NCI-H1694 (cell line): ENCODE measurements around the gene SRPK3.

Source experiments
- DNase-seq: peaks from one replicate; lab custom pipeline; 2025; lab: John Stamatoyannopoulos, UW

Gene SRPK3

DNA sequence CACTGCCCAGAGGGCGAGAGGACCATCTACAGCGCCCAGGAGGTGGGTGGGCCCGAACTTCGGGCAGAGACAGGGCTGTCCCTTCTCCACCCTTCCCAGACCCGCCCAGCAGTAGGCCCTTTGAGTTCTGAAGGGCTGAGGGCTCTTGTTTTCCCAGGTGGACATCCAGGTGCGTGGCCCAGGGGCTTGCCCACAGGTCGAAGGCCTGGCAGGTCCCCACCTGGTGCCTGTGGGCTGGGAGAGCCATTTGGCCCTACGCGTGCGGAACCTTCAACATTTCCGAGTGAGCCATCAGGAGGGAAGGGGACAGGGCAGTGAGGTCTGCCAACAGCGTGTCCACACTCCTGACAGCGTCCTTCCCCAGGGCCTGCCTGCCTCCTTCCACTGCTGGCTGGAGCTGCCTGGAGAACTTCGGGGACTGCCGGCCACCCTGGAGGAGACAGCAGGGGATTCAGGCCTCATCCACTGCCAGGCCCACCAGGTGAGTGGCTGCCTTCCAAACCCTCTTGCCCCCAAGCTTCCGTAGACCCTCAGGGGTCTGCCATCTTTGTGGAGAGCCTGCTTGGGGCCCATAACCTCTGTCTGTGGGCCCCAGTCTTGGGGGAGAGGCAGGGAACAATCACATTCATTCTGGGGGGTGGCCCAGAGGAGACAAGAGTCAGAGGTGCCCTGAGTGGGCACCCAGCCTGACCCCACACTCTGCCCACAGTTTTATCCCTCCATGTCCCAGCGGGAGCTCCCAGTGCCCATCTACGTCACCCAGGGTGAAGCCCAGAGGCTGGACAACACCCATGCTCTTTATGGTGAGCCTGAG, 10.0 kb upstream of the SRPK3 start:
- DNase-seq: no peak

DNA sequence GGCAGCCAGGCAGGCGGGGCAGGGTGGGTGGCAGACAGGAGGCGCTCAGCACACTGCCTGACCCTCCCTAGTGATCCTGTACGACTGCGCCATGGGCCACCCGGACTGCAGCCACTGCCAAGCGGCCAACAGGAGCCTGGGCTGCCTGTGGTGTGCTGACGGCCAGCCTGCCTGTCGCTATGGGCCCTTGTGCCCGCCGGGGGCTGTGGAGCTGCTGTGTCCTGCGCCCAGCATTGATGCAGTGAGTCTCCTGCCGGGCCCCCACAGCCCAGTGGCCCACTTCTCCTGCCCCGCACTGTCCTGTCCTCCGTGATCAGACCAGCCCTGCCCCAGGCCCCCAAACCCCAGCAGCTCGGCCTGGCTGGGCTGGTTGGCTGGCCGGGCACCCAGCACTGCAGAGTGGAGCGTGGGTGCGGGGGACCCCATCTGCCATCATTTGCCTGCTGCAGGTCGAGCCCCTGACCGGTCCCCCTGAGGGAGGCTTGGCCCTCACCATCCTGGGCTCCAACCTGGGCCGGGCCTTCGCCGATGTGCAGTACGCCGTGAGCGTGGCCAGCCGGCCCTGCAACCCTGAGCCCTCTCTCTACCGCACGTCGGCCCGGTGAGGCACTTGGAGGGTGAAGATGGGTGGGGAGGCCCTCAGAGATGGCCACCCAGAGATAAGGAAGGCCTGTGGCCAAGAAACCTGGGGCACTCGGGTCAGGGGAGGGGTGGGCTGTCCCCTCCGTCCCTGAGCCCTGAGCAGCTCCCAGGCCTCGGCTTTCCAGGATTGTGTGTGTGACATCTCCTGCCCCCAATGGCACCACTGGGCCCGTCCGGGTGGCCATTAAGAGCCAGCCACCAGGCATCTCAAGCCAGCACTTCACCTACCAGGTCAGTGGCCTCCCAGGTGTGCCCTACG, 9.2 kb upstream of the SRPK3 start:
- no peak for DNase-seq

DNA sequence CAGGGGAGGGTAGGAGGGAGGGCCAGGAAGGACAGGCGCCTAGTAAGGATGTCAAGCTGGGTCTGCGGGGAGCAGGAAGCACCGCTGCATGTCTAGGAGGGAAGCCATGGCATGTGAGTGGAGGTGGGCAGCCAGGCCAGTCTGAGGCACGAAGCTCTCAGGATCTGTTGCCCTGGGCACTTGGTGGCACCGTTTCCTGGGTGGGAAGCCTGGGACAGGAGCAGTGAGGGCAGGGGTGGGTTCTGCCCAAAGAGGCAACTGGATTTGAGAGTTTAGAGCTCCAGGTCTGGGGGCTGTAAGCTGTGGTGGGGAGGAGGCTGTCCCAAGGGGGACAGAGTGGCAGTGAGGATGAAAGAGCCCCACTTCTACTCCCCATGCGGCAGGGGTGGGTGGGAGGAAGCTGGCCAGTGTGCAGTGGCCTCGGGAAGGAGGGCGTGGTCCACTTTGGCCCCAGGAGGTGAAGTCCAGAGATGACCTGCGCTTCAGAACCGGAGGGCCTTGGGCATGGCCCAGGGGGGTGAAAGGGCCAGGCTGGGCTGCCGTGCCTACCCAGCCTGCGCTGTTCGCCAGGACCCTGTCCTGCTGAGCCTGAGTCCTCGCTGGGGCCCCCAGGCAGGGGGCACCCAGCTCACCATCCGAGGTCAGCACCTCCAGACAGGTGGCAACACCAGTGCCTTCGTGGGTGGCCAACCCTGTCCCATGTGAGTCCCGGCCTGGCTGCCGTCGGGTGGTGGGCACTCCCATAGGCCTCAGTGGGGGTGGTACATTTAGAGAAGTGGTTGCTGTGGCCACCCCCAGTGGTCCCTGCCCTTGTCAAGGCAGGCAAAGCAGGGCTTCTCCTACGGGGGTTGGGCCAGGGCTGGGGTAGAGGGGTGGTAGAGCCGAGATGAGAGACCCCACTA, 8.3 kb upstream of the SRPK3 start:
- no peak for DNase-seq

DNA sequence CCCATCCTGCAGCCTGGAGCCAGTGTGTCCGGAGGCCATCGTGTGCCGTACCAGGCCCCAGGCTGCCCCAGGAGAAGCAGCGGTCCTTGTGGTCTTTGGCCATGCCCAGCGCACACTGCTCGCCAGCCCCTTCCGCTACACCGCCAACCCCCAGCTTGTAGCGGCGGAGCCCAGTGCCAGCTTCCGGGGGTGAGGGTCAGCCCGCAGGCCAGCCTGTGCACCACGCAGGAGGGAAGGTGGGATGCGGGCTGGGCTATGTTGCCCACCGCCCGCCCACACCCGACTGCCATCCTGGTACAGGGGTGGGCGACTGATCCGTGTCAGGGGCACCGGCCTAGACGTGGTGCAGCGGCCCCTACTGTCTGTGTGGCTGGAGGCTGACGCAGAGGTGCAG, 7.6 kb upstream of the SRPK3 start:
- DNase-seq: no peak

DNA sequence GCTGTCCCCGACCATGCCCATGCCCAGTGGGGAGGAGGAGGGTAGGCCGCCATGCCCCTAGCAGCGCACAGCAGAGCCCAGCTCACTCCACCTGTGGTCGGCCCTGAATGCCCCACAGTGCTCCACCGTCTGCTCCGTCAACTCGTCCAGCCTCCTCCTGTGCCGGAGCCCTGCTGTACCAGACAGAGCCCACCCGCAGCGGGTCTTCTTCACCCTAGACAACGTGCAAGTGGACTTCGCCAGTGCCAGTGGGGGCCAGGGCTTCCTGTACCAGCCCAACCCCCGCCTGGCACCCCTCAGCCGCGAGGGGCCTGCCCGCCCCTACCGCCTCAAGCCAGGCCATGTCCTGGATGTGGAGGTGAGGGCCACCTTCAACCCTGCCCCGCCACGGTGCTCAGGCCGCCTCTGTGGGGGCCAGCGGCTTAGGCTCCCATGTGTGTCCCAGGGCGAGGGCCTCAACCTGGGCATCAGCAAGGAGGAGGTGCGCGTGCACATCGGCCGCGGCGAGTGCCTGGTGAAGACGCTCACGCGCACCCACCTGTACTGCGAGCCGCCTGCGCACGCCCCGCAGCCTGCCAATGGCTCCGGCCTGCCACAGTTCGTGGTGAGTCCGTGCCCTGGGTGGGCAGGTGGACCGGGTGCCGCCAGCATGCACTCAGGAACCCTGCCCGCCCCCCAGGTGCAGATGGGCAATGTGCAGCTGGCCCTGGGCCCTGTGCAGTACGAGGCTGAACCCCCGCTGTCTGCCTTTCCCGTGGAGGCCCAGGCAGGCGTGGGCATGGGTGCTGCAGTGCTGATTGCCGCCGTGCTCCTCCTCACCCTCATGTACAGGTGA, 6.9 kb upstream of the SRPK3 start:
- DNase-seq: no peak

DNA sequence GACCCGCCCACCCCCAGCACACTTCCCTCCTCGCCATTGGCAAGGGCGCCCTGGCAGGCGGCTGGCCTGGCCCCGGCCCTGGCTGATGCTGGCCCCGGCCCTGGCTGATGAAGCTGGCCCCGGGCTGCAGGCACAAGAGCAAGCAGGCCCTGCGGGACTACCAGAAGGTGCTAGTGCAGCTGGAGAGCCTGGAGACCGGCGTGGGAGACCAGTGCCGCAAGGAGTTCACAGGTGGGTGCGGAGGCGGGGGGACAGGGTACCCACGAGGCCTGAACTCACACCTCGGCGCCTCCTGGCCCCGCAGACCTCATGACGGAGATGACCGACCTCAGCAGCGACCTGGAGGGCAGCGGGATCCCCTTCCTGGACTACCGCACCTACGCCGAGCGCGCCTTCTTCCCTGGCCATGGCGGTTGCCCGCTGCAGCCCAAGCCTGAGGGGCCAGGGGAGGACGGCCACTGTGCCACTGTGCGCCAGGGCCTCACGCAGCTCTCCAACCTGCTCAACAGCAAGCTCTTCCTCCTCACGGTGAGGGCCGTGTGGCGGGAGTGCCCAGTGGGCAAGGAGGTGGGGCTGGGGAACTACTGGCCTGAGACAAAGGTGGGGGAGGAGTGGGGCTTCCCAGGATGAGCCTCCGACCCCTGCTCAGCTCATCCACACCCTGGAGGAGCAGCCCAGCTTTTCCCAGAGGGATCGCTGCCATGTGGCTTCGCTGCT, 6.1 kb upstream of the SRPK3 start:
- DNase-seq: no peak

DNA sequence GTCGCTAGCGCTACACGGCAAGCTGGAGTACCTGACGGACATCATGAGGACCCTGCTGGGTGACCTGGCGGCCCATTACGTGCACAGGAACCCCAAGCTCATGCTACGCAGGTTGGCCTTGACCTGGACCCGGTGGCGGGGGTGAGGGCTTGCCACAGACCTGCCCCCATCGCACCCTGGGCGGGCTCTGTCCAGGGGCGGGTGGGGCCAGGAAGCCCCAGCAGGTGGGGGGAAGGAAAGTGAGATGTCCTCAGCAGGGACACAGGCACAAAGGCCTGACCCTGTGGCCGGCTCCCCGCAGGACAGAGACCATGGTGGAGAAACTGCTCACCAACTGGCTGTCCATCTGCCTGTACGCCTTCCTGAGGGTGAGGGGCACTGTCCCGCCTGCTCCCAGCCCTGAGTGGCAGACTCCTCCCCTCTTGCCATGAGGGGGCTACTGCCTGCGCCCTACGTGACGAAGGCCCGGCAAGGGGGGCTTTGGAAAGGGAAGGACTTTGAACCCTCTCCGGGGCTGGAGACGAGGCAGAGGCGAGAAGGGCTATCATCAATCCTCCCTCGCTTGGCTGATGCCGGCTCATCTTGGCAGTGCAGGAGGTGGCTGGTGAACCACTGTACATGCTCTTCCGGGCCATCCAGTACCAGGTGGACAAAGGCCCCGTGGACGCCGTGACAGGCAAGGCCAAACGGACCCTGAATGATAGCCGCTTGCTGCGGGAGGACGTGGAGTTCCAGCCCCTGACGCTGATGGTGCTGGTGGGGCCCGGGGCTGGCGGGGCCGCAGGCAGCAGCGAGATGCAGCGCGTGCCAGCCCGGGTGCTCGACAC, 5.3 kb upstream of the SRPK3 start:
- no peak for DNase-seq

DNA sequence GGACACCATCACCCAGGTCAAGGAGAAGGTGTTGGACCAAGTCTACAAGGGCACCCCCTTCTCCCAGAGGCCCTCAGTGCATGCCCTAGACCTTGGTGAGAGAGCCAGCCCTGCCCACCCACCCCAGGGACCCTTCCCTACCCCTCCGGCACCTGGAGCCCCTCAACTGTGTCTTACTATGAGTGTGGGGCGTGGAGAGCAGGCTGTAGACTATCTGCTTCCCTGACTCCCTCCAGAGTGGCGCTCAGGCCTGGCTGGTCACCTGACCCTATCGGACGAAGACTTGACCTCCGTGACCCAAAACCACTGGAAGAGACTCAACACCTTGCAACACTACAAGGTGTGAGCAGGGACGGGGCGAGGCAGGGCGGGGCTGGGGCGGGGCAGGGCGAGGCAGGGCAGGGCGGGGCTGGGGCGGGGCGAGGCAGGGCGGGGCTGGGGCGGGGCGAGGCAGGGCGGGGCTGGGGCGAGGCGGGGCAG, 4.7 kb upstream of the SRPK3 start:
- no peak for DNase-seq

DNA sequence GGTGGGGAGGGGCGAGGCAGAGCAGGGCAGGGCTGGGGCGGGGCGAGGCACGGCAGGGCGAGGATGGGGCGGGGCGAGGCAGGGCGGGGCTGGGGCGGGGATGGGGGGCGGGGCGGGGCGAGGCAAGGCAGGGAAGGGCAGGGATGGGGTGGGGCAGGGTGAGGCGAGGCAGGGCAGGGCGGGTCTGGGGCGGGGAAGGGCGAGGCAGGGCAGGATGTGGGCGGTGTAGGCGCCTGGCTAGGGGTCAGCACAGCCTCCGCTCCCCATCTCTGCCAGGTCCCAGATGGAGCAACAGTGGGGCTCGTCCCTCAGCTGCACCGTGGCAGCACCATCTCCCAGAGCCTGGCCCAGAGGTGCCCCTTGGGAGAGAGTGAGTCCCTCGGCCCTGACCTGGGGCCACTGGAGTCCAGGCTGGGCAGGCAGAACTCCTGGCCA, 4.2 kb upstream of the SRPK3 start:
- no peak for DNase-seq

DNA sequence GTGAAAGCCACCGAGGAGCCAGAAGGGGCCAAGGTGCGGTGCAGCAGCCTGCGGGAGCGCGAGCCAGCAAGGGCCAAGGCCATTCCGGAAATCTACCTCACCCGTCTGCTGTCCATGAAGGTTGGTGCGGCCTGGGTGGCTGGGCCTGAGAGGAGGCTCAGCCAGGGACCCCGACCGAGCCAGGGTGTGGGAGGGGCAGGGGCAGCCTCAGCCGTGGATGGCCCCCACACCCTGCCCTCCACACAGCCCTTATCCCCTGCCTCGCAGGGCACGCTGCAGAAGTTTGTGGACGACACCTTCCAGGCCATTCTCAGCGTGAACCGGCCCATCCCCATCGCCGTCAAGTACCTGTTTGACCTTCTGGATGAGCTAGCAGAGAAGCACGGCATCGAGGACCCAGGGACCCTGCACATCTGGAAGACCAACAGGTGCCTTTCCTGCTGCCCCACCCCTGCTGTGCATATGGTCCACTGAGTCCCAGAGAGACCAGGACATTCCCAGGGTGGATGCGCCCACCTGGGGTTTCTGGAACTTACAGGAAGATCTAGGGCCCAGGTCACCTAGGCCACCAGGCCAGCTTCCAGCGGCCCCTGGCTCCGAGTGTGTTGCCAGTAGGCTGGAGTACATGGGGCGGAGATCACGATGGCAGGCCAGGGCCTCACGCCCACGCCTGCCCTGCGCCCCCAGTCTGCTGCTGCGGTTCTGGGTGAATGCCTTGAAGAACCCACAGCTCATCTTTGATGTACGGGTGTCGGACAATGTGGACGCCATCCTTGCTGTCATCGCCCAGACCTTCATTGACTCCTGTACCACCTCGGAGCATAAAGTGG, 3.4 kb upstream of the SRPK3 start:
- DNase-seq: no peak

DNA sequence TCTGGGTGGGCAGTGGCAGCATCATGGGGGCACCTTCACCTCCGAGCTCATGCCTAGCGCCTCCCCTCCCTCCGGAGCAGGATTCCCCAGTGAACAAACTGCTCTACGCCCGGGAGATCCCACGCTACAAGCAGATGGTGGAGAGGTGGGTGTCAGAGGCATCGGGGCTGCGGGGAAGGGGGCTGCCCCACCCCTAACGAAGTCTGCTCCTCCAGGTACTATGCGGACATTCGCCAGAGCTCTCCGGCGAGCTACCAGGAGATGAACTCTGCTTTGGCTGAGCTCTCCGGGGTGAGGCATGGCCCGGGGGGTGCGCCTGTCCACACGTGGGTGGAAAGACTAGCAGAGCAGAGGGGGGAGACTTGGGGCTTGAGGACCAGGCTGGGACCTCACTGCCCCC, 2.7 kb upstream of the SRPK3 start:
- no peak for DNase-seq

DNA sequence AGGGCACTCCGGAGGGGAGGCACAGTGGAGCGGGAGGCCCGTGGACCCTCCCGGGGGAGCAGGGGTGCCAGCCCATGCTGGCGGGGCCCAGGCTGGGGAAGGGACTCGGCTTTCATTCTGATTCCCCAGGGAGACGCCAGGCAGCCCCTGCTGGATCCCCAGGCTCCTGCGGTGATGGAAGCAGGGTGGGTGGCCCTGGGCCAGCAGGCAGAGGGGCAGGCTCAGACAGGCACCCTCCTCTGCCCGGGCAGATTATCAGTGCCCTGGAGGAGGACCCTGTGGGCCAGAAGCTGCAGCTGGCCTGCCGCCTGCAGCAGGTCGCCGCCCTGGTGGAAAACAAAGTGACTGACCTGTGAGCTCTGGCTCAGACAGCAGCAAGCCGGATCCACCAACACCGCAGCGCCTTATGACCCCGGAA, 2.1 kb upstream of the SRPK3 start:
- peak; percentile 45 for DNase-seq

DNA sequence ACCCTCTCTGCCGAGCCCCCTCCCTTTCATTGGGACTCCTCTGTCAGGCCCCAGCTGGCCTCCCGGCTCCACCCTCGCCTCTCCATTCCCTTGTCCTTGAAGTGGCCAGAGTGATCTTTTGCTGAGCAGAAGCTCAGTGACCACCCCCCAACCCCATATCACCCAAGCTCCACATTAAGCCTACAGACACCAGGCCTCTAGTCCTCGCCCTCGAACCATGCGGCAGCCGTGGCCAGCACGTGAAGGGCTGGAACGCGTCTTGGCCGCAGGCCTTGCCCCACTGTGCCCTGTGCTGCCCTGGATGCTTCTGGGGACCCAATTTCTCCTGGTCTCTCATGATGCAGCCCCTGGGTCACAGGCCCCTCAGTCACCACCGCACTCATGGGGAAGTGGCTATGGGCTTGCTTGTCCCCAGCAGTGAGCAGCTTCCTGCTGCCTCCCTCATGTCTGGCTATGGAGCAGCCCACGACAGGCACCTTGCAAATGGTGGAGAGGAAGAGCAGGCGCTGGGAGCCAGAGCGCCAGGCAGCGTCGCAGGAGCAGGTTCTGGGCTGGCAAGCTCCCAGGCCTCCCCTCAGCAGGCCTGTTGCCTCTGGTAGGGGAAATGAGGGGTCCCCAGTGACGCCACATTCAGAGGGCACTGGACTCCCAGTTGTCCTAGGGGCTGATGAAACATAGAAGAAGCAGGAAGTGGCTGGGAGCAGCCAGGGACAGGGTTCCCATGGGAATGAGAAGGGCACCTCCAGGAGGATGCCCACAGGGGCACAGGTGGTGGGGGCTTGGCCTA, 757 bp upstream of the SRPK3 start:
- DNase-seq: no peak

DNA sequence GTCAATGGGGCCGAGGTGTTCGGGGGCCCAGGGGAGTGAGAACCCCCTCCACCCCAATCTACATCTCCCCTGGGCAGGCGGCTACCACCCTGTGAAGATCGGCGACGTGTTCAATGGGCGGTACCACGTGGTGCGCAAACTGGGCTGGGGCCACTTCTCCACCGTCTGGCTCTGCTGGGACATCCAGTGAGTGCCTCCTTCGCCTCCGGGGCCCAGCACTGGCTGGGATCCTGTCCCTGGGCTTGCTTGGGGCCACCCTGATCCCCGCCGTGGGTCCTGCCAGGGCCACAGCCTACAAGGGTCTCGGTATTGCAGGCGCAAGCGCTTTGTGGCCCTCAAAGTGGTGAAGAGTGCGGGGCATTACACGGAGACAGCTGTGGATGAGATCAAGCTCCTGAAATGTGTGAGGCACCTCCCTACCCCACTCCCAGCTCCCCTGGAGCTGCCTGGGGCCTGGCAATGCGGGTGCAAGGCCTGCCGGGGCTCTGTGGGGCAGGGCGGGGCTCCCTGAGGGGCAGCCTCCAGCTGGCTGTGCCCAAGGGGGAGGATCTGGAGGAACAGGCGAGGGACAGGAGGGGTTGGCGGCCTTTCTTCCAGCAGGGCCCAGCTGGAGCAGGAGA, 697 bp downstream of the SRPK3 start:
- DNase-seq: no peak

DNA sequence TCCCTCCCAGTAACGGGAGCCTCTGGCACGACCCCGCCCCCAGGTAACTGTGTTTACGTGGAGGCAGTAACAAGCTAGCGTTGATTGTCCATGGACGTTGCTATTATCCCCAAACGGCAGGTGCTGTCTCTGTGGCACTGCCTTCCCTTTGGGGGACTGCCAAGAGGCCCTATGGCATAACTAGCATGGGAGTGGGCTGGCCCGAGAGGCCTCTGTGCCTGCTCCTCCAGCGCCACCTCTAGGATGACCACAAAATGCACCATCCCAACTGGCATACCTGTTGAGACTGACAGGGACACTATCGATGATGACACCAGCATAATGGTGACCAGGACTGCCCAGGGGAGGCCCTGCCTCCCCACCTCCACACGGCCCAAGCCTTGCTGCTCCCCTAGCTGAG, 1.5 kb downstream of the SRPK3 start:
- peak; percentile 93 for DNase-seq

DNA sequence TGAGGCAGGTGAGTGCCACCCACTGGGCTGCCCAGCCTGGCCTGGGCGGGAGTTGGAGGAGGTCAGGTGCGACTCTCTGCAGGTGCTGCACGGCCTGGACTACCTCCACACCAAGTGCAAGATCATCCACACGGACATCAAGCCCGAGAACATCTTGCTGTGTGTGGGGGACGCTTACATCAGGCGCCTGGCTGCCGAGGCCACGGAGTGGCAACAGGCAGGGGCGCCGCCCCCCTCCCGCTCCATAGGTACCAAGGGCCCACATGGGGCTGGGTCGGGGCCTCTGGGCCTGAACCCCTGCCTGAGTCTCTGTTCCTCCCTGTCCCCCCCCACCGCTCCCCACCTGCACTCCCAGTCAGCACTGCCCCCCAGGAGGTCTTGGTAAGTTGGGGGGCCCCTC, 2.0 kb downstream of the SRPK3 start:
- DNase-seq: no peak

DNA sequence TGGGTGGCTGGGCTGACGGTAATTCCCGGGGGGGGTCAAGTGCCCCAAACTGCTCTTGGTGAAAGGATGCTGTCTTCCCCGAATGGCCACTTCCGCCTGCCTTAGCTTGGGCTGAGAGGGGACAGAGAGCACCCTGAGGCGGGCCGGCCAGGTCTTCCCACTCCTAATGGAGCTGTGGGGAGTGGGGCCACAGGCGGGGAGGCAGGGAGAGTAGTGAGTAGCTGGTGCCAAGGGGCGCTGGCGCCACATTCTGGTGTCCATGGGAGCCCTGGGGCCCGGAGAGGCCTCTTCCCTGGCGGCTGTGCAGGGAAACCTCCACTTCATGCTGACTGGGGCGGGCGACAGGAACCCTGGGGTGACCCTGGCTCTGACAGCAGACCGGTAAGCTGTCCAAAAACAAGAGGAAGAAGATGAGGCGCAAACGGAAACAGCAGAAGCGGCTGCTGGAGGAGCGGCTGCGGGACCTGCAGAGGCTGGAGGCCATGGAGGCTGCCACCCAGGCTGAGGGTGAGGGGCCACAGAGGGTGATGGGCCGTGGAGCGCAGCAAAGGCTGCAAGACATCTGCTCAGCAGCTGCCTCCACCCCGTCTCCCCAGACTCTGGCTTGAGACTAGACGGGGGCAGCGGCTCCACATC, 2.7 kb downstream of the SRPK3 start:
- no peak for DNase-seq
